GM12878 (cell line): ENCODE data around the gene TOMM40L. TPM values are rescaled to one million over a fixed set of nuclear protein-coding genes. Genes with fewer than 3 reads are reported as not detected.

Experiments used
- ATAC-seq: fragments of 200-7000 bp; cut with Tn5 transposase; 3 replicates; pipeline ENCODE4 v1.9.1; 2020; ENCODE audit warnings: mild to moderate bottlenecking, moderate library complexity
- BruUV-seq: library from RNA; stranded (reverse); fragments of 400-500 nt; replicated peaks from 2 replicates; lab custom pipeline; 2021; lab: Mats Ljungman, UMichigan
- CTCF ChIA-PET: fragments of 300-600 bp; sonication (Branson Sonifier 250); formaldehyde crosslinking; extraction: SDS; loops from one replicate; lab custom pipeline; 2021; ENCODE audit warnings: inconsistent platforms; lab: Yijun Ruan, JAX
- POLR2A ChIA-PET: fragments of 350-600 bp; formaldehyde crosslinking; extraction: SDS; loops from one replicate; lab custom pipeline; 2021; ENCODE audit warnings: inconsistent platforms; lab: Charles Lee
- RAD21 ChIA-PET: fragments of 300-600 bp; sonication (Branson Sonifier 250); formaldehyde crosslinking; loops from one replicate; lab custom pipeline; 2023; ENCODE audit warnings: antibody characterized with exemption; ENCODE audit not compliant: unreplicated experiment; lab: Charles Lee
- SMC1A ChIA-PET: fragments of 300-600 bp; sonication (Branson Sonifier 250); formaldehyde crosslinking; loops from one replicate; lab custom pipeline; 2023; ENCODE audit not compliant: unreplicated experiment, uncharacterized antibody; lab: Charles Lee
- DNase-seq: peaks from one replicate; pipeline ENCODE4 v3.0.0-alpha.2; 2011; ENCODE audit warnings: low read depth, low spot score
- FAIRE-seq: peaks from 3 replicates; lab custom pipeline; 2011; peaks lifted over from hg19 to GRCh38; lab: Jason Lieb, UNC
- H2AFZ ChIP-seq: 2 replicates; pipeline ENCODE4 v1.6.0; 2011; ENCODE audit warnings: low read depth, low read length, control low read depth; ENCODE audit not compliant: control insufficient read depth
- H3K27ac ChIP-seq: 2 replicates; pipeline ENCODE4 v1.5.1; 2011; ENCODE audit warnings: control low read depth; ENCODE audit not compliant: control insufficient read depth, insufficient read depth
- H3K27me3 ChIP-seq, 2 experiments: replicated peaks in 1 of 2; 2 replicates each; pipeline versions ENCODE4 v1.6.0 to v1.6.1; 2011; ENCODE audit warnings: low read length in 1 of 2; ENCODE audit not compliant: control insufficient read depth in 2 of 2, insufficient read depth in 2 of 2
- H3K36me3 ChIP-seq, 2 experiments: 2 replicates each; pipeline ENCODE4 v1.5.1; 2011; ENCODE audit warnings: low read length in 1 of 2; ENCODE audit not compliant: control insufficient read depth in 2 of 2, insufficient read depth in 2 of 2
- H3K4me1 ChIP-seq: 2 replicates; pipeline ENCODE4 v1.6.1; 2011; ENCODE audit warnings: mild to moderate bottlenecking, low read length, moderate library complexity, mixed read lengths; ENCODE audit not compliant: control insufficient read depth, insufficient read depth
- H3K4me2 ChIP-seq: 2 replicates; pipeline ENCODE4 v1.6.0; 2011; ENCODE audit warnings: control low read depth; ENCODE audit not compliant: control insufficient read depth, insufficient read depth
- H3K4me3 ChIP-seq: fragments of 200-600 bp; sonication (generic); 2 replicates; pipeline ENCODE4 v1.5.1; 2016
- H3K79me2 ChIP-seq: 2 replicates; pipeline ENCODE4 v1.6.0; 2011; ENCODE audit warnings: low read length; ENCODE audit not compliant: control insufficient read depth, insufficient read depth
- H3K9ac ChIP-seq: 2 replicates; pipeline ENCODE4 v1.8.0; 2011; ENCODE audit warnings: low read length, control low read depth, mixed read lengths; ENCODE audit not compliant: control insufficient read depth, insufficient read depth
- H3K9me3 ChIP-seq: replicated peaks from 3 replicates; pipeline ENCODE4 v1.5.1; 2011; ENCODE audit warnings: mild to moderate bottlenecking, low read length; ENCODE audit not compliant: control insufficient read depth, insufficient read depth
- H4K20me1 ChIP-seq: 2 replicates; pipeline ENCODE4 v1.6.0; 2011; ENCODE audit not compliant: control insufficient read depth, insufficient read depth
- CEBPB ChIP-seq, 2 experiments: fragments of 150-350 bp in 1 of 2; IDR thresholded peaks; 2 replicates each; pipeline ENCODE4 v1.6.1; 2012 to 2014; ENCODE audit warnings: low read depth in 2 of 2, low read length in 2 of 2, borderline replicate concordance in 1 of 2, inconsistent platforms in 1 of 2
- CHD4 ChIP-seq: fragments of 200-600 bp; sonication (generic); IDR thresholded peaks from 2 replicates; pipeline ENCODE4 v1.6.1; 2016; ENCODE audit warnings: mild to moderate bottlenecking
- ESRRA ChIP-seq: IDR thresholded peaks from 2 replicates; pipeline ENCODE4 v1.6.1; 2012; ENCODE audit warnings: mild to moderate bottlenecking, low read length, improper control_type of control experiment
- KDM1A ChIP-seq: fragments of 200-600 bp; sonication (generic); IDR thresholded peaks from 2 replicates; pipeline ENCODE4 v1.6.1; 2016; ENCODE audit warnings: borderline replicate concordance
- KLF5 ChIP-seq: fragments of 450-650 bp; IDR thresholded peaks from 2 replicates; pipeline ENCODE4 v1.6.1; 2014; ENCODE audit warnings: mild to moderate bottlenecking; ENCODE audit not compliant: partially characterized antibody
- PAX8 ChIP-seq: fragments of 450-650 bp; IDR thresholded peaks from 2 replicates; pipeline ENCODE4 v1.6.1; 2017; ENCODE audit warnings: mild to moderate bottlenecking, moderate library complexity
- PBX3 ChIP-seq: IDR thresholded peaks from 2 replicates; pipeline ENCODE4 v1.6.1; 2011; ENCODE audit warnings: mild to moderate bottlenecking, low read depth, low read length, moderate library complexity; ENCODE audit not compliant: insufficient replicate concordance
- ZNF687 ChIP-seq: fragments of 450-650 bp; IDR thresholded peaks from 2 replicates; pipeline ENCODE4 v1.6.1; 2017; ENCODE audit warnings: mild to moderate bottlenecking, moderate library complexity
- WGBS: methylation state at CpG from one replicate; pipeline ENCODE4 v1.1.6; 2016; ENCODE audit warnings: low lambda C conversion rate; ENCODE audit not compliant: insufficient replicate concordance, insufficient coverage; ENCODE audit errors: missing lambda C conversion rate; 5-methylcytosine and 5-hydroxymethylcytosine counted together
- in situ Hi-C: fragments of 300-500 bp; cut with MboI; formaldehyde crosslinking; loops from 9 replicates; pipeline ENCODE4 v1.14.3; 2018; ENCODE audit warnings: mixed read lengths
- intact Hi-C: fragments of 100-400 bp; cut with micrococcal nuclease; formaldehyde crosslinking; loops from one replicate; pipeline ENCODE4 v1.14.2; 2022; ENCODE audit not compliant: unreplicated experiment
- polyA plus RNA-seq, 11 experiments: library from polyadenylated mRNA; depleted of rRNA in 4 of 11; unstranded in 6 of 11; stranded (reverse) in 5 of 11; fragments of >200 nt; fragmentation: Nextera tagmentation in 4 of 11; fragmentation: Illumina TruSeq in 1 of 11; extraction: Ambion mirVana in 4 of 11; extraction: Trizol in 1 of 11; gene quantifications; 1 replicate in 1 of 11; 2 replicates in 10 of 11; pipeline versions ENCODE4 v1.2.1 to v1.2.3, GENCODE V29; 2011 to 2016; ENCODE audit warnings: inconsistent platforms in 2 of 11, missing spikeins in 2 of 11, low read depth in 1 of 11
- total RNA-seq, 4 experiments: library from RNA; depleted of rRNA in 3 of 4; stranded (reverse); fragments of >200 nt in 3 of 4; fragmentation: Illumina TruSeq in 1 of 4; extraction: Trizol in 1 of 4; gene quantifications; 2 replicates each; pipeline versions ENCODE4 v1.2.1 to v1.2.3, GENCODE V29; 2013 to 2021

Gene TOMM40L
- total and polyA plus RNA-seq, 10 of the 15 experiments (the other 5 are each of a cell fraction or from before 2014, with no cell fraction given), result 5.9 to 21.6 (median 15.7) TPM

GRCh38 chr1:161196521-161197451 is 29.1 kb upstream of the TOMM40L start:
- CTCF ChIA-PET, result interaction anchor here (6.0 kb wide), 1 partner anchor 15 kb away, joined by 69 read pairs; no protein-coding TSS in a partner anchor
- in situ Hi-C loops (loop anchor here (10.0 kb wide), 1 partner anchor 548 kb away; the partner anchor contains the start of gene DUSP12), intact Hi-C loops (no loop called here)
- Histone ChIP-seq H3K9ac (no peak overlapping the region), H3K27me3 (no peaks in the 10 kb centered on the region), H3K4me1 (peaks cover 30% of the 10 kb centered on the region), H2AFZ (no peak overlapping the region), H3K27ac (no peak overlapping the region), H4K20me1 (no peaks in the 10 kb centered on the region), H3K79me2 (0 out of 2 replicates have a peak, but pooled peaks cover under 1% of the 10 kb centered on the region), H3K9me3 (no peaks in the 10 kb centered on the region), H3K4me3 (no peak overlapping the region), H3K36me3 (no peaks in the 10 kb centered on the region), H3K4me2 (no peak overlapping the region)
- FAIRE-seq, result no peak
- POLR2A ChIA-PET, result interaction anchor here (1.0 kb wide), 1 partner anchor 10 kb away, joined by 4 read pairs; no protein-coding TSS in a partner anchor
- ATAC-seq, result no peak
- RAD21 ChIA-PET, result no interaction called here
- 75% methylated on average over 27 of the region's 27 CpGs for WGBS
- DNase-seq, result no peak
- no peak for TF ChIP-seq KDM1A
- SMC1A ChIA-PET, result no interaction called here
- no TSS peak for BruUV-seq

GRCh38 chr1:161197560-161198193 is 28.2 kb upstream of the TOMM40L start:
- POLR2A ChIA-PET, result interaction anchor here (1.0 kb wide), 1 partner anchor 11 kb away, joined by 4 read pairs; no protein-coding TSS in a partner anchor
- DNase-seq (no peak), FAIRE-seq (no peak)

More at GRCh38 chr1:161197560-161198193, 28.2 kb upstream of the TOMM40L start:
- no peak overlapping the region for H3K27ac ChIP-seq
- peaks cover 8% of the 10 kb centered on the region for H3K79me2 ChIP-seq
- intact Hi-C loops (no loop called here), in situ Hi-C loops (loop anchor here (10.0 kb wide), 1 partner anchor 547 kb away; the partner anchor contains the start of gene DUSP12)
- H3K4me1 ChIP-seq, result peaks cover 27% of the 10 kb centered on the region
- TF ChIP-seq PAX8 (no peak), KLF5 (no peak), PBX3 (no peak), CHD4 (no peak), CEBPB (IDR thresholded peaks at IDR 0.05; ENCODE audit: borderline replicate concordance in 1 of 2, low read depth in 2 of 2, low read length in 2 of 2) (no peak), ESRRA (no peak), ZNF687 (no peak)
- CTCF ChIA-PET, result no interaction called here
- no peak overlapping the region for H3K4me3 ChIP-seq
- H3K9ac ChIP-seq, result no peak overlapping the region
- 50% methylated on average over 10 of the region's 11 CpGs for WGBS
- no peak overlapping the region for H2AFZ ChIP-seq
- no peaks in the 10 kb centered on the region for H3K36me3 ChIP-seq
- SMC1A ChIA-PET, result no interaction called here
- no peaks in the 10 kb centered on the region for H3K9me3 ChIP-seq
- no TSS peak for BruUV-seq
- H3K27me3 ChIP-seq, result no peaks in the 10 kb centered on the region
- ATAC-seq, result no peak
- H4K20me1 ChIP-seq, result no peaks in the 10 kb centered on the region
- RAD21 ChIA-PET, result interaction anchor here (1.6 kb wide), 1 partner anchor 16 kb away, joined by 5 read pairs; no protein-coding TSS in a partner anchor
- H3K4me2 ChIP-seq, result no peak overlapping the region
